ENCODE data around the gene ST3GAL3. TPM values are rescaled to one million over a fixed set of nuclear protein-coding genes. Genes with fewer than 3 reads are reported as not detected.

The ST3GAL3 gene
- total RNA-seq, 1 donor from 2014 or later, result 18.7 TPM

DNA sequence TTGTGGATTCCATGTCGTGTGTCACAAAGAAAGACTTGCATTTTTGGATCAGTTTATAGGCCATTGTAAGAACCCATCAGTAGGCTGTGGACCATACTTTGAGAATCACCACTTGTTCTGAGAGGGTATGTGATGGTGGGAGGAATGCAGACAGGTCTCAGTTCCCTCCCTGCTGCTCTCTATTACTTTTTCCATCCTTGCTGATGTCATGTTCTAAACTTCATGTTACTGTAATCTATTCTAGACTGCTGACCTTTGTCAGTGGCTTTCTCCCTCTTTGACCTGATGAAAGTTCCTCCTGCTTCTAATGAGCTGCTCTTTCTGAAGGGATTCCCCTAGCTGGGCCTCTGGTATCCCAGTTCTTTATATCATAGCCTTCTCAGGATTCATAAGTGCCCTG lies 46.1 kb downstream of the ST3GAL3 start:
- no peaks in the 10 kb centered on the region for H3K4me1 ChIP-seq
- H3K27me3 ChIP-seq, result no peaks in the 10 kb centered on the region
- no peak overlapping the region for H3K27ac ChIP-seq
- intact Hi-C loops (cut with DNase I), result no loop called here
- no peak for TF ChIP-seq POLR2A (IDR thresholded peaks at IDR 0.05)
- TF ChIP-seq CTCF (IDR thresholded peaks at IDR 0.05), result no peak
- no peak for TF ChIP-seq POLR2AphosphoS5 (IDR thresholded peaks at IDR 0.05; ENCODE audit: insufficient read depth in 1 of 2, low read depth in 1 of 2)
- no peak overlapping the region for H3K4me3 ChIP-seq
- H3K36me3 ChIP-seq, result no peaks in the 10 kb centered on the region
- H3K9me3 ChIP-seq, result no peaks in the 10 kb centered on the region
- no peak for DNase-seq (ENCODE audit: extremely low spot score in 2 of 2)

- no peak overlapping the region for H3K4me3 ChIP-seq
- H3K27ac ChIP-seq, result no peak overlapping the region
- no peaks in the 10 kb centered on the region for H3K9me3 ChIP-seq
- intact Hi-C loops (cut with DNase I), result no loop called here
- no peaks in the 10 kb centered on the region for H3K27me3 ChIP-seq
- DNase-seq (ENCODE audit: extremely low spot score in 2 of 2), result no peak
- no peak for TF ChIP-seq POLR2AphosphoS5 (IDR thresholded peaks at IDR 0.05; ENCODE audit: insufficient read depth in 1 of 2, low read depth in 1 of 2)
- no peak for TF ChIP-seq CTCF (IDR thresholded peaks at IDR 0.05)
- TF ChIP-seq POLR2A (IDR thresholded peaks at IDR 0.05), result no peak
- H3K36me3 ChIP-seq, result no peaks in the 10 kb centered on the region
- no peaks in the 10 kb centered on the region for H3K4me1 ChIP-seq
Measured at GRCh38 chr1:43754892-43755291, 47.6 kb downstream of the ST3GAL3 start.

GRCh38 chr1:43757343-43758053 lies 50.2 kb downstream of the ST3GAL3 start:
- H3K4me1 ChIP-seq, result no peaks in the 10 kb centered on the region
- no peaks in the 10 kb centered on the region for H3K9me3 ChIP-seq
- no peak for TF ChIP-seq POLR2A (IDR thresholded peaks at IDR 0.05)
- no peak for TF ChIP-seq CTCF (IDR thresholded peaks at IDR 0.05)
- no peak for TF ChIP-seq POLR2AphosphoS5 (IDR thresholded peaks at IDR 0.05; ENCODE audit: insufficient read depth in 1 of 2, low read depth in 1 of 2)
- H3K27me3 ChIP-seq, result no peaks in the 10 kb centered on the region
- no peak overlapping the region for H3K27ac ChIP-seq
- H3K36me3 ChIP-seq, result no peaks in the 10 kb centered on the region
- intact Hi-C loops (cut with DNase I), result no loop called here
- no peak overlapping the region for H3K4me3 ChIP-seq
- DNase-seq (ENCODE audit: extremely low spot score in 2 of 2), result no peak

DNA sequence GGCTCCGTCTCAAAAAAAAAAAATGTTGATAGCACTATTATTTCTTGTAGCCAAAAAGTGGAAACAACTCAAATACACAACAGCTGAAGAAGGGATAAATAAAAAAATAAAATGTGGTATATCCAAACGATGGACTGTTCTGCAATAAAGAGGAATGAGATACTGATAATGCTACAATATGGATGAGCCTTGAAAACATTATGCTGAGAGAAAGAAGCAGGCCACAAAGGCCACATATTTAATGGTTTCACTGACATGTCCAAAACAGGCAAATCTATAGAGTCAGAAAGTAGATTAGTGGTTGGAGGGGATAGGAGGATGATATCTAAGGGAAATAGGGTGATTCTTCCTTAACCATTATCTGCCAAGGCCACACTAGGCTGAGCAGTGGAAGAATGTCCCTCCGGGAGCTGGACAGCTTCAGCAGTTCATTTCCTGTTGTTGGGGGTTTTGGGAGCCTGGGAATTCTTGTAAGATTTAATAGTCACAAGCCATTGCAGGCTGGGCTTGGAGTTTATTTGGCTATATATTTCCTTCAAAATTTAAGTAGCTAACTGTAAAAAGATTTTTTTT lies 53.5 kb downstream of the ST3GAL3 start:
- Histone ChIP-seq H3K27me3 (no peaks in the 10 kb centered on the region), H3K4me3 (no peak overlapping the region), H3K4me1 (peaks cover 8% of the 10 kb centered on the region), H3K9me3 (no peaks in the 10 kb centered on the region), H3K36me3 (no peaks in the 10 kb centered on the region), H3K27ac (no peak overlapping the region)
- TF ChIP-seq CTCF (IDR thresholded peaks at IDR 0.05) (no peak), POLR2AphosphoS5 (IDR thresholded peaks at IDR 0.05; ENCODE audit: insufficient read depth in 1 of 2, low read depth in 1 of 2) (no peak), POLR2A (IDR thresholded peaks at IDR 0.05) (no peak)
- intact Hi-C loops (cut with DNase I), result loop anchor here (5.0 kb wide), 1 partner anchor 171 kb away; the partner anchor contains the start of gene ARTN
- no peak for DNase-seq (ENCODE audit: extremely low spot score in 2 of 2)

DNA sequence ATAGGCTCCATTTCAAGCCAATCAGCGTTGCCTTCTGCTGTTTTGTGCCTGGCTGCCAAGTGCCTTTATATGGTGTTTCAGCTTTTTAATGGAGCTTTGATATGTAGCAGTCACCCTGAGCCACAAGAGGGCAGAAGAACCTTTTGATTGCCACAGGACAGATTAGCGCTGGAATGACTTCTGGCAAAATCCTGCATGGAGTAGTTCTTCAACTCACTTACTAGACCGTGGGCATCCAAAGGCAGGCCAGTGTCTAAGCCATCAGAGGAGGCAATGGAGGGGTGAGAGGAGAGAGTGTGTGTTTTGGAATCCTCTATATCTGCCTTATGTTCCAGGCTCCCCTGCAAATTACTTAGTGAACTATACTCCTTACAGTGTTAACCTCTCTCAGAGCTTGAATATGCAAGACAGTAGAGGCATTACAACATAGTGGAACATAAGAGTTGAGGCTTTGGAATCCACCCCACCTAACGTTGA lies 56.2 kb downstream of the ST3GAL3 start:
- no peaks in the 10 kb centered on the region for H3K27me3 ChIP-seq
- intact Hi-C loops (cut with DNase I), result loop anchor here (5.0 kb wide), 1 partner anchor 169 kb away; the partner anchor contains the start of gene ARTN
- peaks cover 13% of the 10 kb centered on the region for H3K4me1 ChIP-seq
- TF ChIP-seq POLR2AphosphoS5 (IDR thresholded peaks at IDR 0.05; ENCODE audit: insufficient read depth in 1 of 2, low read depth in 1 of 2) (peak in 1 of 2 donors; percentile 70), CTCF (IDR thresholded peaks at IDR 0.05) (peak; percentile 87 to 93 (median 92)), POLR2A (IDR thresholded peaks at IDR 0.05) (no peak)
- DNase-seq (ENCODE audit: extremely low spot score in 2 of 2), result no peak
- no peaks in the 10 kb centered on the region for H3K36me3 ChIP-seq
- no peak overlapping the region for H3K27ac ChIP-seq
- no peak overlapping the region for H3K4me3 ChIP-seq
- H3K9me3 ChIP-seq, result no peaks in the 10 kb centered on the region

Measured in vagina (tissue), 2 donors.